Measurements from ENCODE around the gene DPH6.

DNA sequence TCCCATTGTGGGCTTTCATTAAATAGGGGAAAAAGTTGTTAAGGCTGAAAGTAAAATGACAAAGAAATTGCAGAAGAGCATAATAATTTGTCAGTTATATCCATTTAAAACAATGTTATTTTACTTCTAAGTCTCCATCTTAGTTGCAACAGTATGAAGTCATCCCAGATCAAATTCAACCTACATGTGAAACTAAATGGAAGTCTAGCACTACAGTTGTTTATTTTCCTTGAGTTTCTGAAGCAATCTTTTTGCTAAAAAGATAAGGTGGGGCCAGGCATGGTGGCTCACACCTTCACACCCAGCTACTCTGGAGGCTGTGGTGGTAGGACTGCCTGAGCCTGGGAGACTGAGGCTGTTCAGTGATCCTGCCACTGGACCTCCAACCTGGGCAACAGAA, 80.2 kb downstream of the DPH6 start:
- TF ChIP-seq EP300 (IDR thresholded peaks at IDR 0.05), result no peak
- TF ChIP-seq, protein P1, sequence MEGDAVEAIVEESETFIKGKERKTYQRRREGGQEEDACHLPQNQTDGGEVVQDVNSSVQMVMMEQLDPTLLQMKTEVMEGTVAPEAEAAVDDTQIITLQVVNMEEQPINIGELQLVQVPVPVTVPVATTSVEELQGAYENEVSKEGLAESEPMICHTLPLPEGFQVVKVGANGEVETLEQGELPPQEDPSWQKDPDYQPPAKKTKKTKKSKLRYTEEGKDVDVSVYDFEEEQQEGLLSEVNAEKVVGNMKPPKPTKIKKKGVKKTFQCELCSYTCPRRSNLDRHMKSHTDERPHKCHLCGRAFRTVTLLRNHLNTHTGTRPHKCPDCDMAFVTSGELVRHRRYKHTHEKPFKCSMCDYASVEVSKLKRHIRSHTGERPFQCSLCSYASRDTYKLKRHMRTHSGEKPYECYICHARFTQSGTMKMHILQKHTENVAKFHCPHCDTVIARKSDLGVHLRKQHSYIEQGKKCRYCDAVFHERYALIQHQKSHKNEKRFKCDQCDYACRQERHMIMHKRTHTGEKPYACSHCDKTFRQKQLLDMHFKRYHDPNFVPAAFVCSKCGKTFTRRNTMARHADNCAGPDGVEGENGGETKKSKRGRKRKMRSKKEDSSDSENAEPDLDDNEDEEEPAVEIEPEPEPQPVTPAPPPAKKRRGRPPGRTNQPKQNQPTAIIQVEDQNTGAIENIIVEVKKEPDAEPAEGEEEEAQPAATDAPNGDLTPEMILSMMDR (IDR thresholded peaks at IDR 0.05), result no peak
- TF ChIP-seq POLR2A (IDR thresholded peaks at IDR 0.05), result no peak
- TF ChIP-seq POLR2AphosphoS5 (IDR thresholded peaks at IDR 0.05), result no peak
